Neuron (in vitro differentiated cells): ENCODE measurements around the gene FAM72D.
"Not testable (repeated sequence)": the region's sequence is repeated elsewhere in the genome, so short reads cannot be mapped to it uniquely, and the experiment has no call there.

ENCODE experiments used
- H2AFZ ChIP-seq: one replicate; pipeline ENCODE4 v1.6.1; 2013; ENCODE audit warnings: low read depth, mild to moderate bottlenecking, inconsistent platforms, low read length, moderate library complexity
- H3K27me3 ChIP-seq: one replicate; pipeline ENCODE4 v1.6.1; 2013; ENCODE audit warnings: low read length; ENCODE audit not compliant: insufficient read depth
- H3K36me3 ChIP-seq: one replicate; pipeline ENCODE4 v1.6.1; 2013; ENCODE audit warnings: low read length; ENCODE audit not compliant: insufficient read depth
- H3K4me1 ChIP-seq: one replicate; pipeline ENCODE4 v1.6.1; 2013; ENCODE audit warnings: low read length; ENCODE audit not compliant: insufficient read depth
- H3K4me3 ChIP-seq: 2 replicates; pipeline ENCODE4 v1.5.1; 2013; ENCODE audit warnings: mild to moderate bottlenecking, low read length, moderate library complexity
- H3K9me3 ChIP-seq: one replicate; pipeline ENCODE4 v1.6.1; 2013; ENCODE audit warnings: low read length

FAM72D gene

DNA sequence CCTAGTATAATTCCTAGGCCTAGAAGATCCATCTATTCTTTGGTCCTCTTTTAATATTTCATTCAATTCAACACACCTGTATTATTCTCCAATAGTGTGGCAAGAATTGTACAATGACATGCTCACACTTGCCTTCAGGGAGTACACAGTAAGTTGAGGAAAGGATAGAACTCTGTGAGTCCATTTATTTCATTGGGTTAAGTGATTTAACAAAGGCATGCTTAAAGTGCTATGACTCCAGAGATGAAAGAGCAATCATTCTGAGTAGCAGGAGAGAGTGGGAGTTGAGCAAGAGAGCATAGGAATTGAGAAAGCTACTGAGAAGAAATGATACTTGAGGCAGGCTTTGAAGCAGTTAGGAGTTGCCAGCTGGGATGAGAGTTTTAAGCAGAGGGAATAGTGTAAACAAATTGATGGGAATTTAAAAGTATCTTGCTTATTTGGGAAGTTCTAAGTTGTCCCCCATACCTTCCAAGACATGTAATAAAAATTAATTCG, 18.8 kb downstream of the FAM72D start:
- H3K27me3 ChIP-seq, H3K36me3 ChIP-seq, H3K4me1 ChIP-seq, H3K4me3 ChIP-seq, H3K9me3 ChIP-seq, H2AFZ ChIP-seq: not testable (repeated sequence)

- H3K9me3 ChIP-seq, H3K4me3 ChIP-seq, H3K36me3 ChIP-seq, H2AFZ ChIP-seq, H3K4me1 ChIP-seq, H3K27me3 ChIP-seq: not testable (repeated sequence)
These were observed 20.1 kb downstream of the FAM72D start for GRCh38 chr1:145115587-145116493.

GRCh38 chr1:145119842-145120241, 24.1 kb downstream of the FAM72D start:
- not testable (repeated sequence) for H3K4me3 ChIP-seq, H3K36me3 ChIP-seq, H3K9me3 ChIP-seq, H3K4me1 ChIP-seq, H3K27me3 ChIP-seq, H2AFZ ChIP-seq

DNA sequence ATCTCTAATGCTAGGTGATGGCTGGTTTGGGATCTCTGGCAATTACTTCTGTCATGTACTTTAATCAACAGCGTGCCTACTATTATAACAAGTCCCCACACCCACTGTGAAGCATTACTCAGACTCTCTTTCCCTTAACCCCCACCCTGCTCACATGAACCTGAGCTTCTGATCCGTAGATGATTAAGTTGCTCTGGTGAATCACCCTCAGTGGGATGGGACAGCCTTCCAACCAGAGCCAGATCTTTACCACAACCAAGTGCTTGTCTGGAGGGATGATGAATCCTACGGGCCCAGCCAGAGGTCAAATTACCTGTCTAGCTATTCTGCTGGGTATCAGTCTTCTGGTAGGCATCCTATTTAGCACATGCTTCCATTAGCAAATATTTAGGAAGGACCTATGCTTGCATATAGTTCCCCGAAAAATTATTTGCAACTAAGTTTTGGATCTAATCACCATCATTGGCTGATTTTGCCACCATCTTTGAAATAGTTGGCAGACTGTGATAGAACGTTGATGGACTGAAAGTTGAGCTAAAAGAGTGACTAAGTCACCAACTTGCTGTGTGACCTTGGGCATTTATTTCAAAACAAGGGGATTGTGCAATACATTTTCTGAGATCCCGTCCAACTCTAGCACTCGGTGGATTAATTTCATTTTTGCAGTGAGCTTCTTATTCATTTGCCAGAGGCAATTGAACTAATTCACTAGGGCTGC, 26.7 kb downstream of the FAM72D start:
- not testable (repeated sequence) for H3K9me3 ChIP-seq, H3K36me3 ChIP-seq, H3K4me1 ChIP-seq, H2AFZ ChIP-seq, H3K4me3 ChIP-seq, H3K27me3 ChIP-seq

DNA sequence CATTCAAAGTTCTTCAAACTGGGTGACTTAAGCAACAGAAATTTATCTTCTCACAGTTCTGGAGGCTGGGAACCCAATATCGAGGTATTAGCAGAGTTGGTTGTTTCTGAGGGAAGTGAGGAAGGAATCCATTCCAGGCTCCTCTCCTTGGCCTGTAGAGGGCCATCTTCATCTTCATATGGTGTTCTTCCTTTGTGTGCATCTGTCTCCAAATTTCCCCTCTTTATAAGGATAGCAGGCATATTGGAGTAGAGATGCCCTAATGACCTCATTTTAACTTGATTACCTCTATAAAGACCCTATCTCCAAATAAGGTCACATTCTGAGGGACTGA, 27.3 kb downstream of the FAM72D start:
- H3K36me3 ChIP-seq, H3K4me1 ChIP-seq, H3K9me3 ChIP-seq, H3K4me3 ChIP-seq, H3K27me3 ChIP-seq, H2AFZ ChIP-seq: not testable (repeated sequence)

DNA sequence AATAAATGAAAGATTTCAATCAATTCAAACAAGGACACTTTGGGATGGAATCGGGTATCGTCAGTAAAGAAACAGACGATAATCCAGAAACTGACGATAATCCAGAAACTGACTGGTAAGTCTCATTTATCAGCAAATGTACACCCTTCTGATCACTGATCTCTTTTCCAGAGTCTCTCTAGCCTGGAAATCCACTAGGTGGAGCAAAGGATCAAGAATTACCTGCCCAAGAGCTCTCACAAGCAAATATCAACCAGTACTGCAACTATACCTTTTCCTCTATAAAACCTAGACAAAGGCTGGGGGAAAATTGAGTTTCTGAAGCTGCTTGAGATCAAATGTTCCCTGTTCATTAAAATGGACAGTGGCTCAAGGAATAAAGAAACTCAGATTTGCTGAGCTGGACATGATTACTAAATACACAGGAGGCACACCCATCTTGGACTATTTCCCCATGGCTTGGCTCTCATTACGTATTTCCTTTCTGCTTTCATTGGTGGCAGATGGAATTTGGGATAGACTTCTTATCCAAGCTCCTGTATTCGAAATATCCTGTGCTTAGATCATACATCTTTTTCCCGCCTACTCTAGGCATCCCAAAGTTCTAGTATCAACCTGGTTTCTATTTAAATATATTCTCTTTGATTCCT, 28.3 kb downstream of the FAM72D start:
- H2AFZ ChIP-seq, H3K4me3 ChIP-seq, H3K27me3 ChIP-seq, H3K36me3 ChIP-seq, H3K9me3 ChIP-seq, H3K4me1 ChIP-seq: not testable (repeated sequence)

- H3K4me1 ChIP-seq, H3K36me3 ChIP-seq, H2AFZ ChIP-seq, H3K9me3 ChIP-seq, H3K4me3 ChIP-seq, H3K27me3 ChIP-seq: not testable (repeated sequence)
These were observed 29.3 kb downstream of the FAM72D start for GRCh38 chr1:145125112-145125511.

- H3K4me1 ChIP-seq, H3K4me3 ChIP-seq, H3K36me3 ChIP-seq, H2AFZ ChIP-seq, H3K27me3 ChIP-seq, H3K9me3 ChIP-seq: not testable (repeated sequence)
These were observed 31.4 kb downstream of the FAM72D start for GRCh38 chr1:145127144-145127543.

DNA sequence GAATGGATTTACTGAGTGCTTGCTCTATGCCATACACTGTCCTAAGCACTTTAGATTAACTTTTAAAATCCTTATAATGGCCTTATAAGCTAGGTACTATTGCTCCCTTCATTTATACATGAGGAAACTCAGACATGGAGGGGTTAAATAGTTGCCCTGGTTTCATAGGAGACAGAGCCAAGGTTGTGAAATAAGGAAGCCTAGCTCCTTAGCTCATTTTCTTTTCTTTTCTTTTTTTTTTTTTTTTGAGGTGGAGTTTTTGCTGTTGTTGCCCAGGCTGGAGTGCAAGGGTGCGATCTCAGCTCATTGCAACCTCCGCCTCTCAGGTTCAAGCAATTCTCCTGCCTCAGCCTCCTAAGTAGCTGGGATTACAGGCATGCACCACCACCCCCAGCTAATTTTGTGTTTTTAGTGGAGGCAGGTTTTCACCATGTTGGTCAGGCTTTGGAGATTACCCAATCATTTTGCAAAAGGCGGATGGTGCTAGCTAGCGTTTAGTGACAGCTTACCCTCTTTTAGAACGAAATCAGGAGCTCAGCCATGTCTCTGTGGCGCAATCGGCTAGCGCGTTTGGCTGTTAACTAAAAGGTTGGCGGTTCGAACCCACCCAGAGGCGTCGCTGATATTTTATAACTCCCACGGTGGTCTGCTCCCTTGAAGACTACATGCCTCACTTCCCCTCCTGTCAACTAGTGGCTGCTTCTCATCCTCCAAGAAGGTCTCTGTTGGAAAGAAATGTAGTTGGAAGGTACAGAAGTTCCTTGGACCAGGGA, 33.1 kb downstream of the FAM72D start:
- H3K9me3 ChIP-seq, H3K4me1 ChIP-seq, H3K4me3 ChIP-seq, H3K36me3 ChIP-seq, H3K27me3 ChIP-seq, H2AFZ ChIP-seq: not testable (repeated sequence)

DNA sequence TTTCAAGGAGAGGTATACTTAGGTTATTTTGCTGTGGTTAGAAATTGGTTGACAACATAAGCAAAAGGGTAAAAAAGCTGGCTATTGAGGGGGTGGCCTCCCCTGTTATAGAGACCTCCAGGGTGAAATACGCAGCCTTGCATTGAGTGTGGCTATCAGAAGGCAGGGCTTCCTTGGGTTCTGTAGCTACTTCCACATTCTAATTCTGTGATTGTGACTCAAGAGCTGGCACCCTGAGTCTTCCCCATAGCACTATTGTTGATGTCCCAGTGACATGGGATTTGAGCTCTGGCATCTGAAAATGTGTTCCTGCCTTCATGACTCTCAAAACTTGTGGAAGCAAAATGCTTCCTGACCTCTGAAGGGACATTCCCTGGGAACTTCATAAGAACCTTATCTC, 38.7 kb downstream of the FAM72D start:
- not testable (repeated sequence) for H3K4me3 ChIP-seq, H3K4me1 ChIP-seq, H3K36me3 ChIP-seq, H3K27me3 ChIP-seq, H3K9me3 ChIP-seq, H2AFZ ChIP-seq

DNA sequence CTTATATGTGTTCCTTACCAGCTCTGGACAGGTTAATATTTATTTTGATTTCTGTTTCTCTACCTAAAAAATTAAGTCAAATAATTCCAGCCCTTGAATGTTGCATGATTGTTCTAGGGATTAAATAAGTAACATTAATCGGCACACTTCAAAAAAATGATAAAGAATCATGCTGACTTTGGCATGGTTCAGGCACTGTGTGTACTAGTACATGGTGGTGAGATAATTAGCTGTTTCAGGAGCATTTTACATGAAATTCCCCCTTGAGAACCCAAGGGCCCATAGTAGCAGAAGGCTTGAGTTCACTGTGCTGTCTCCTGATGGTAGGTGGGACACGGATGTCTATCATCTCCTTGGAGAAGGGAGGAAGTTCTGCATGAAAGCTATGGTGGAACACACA, 44.8 kb downstream of the FAM72D start:
- not testable (repeated sequence) for H3K4me1 ChIP-seq, H3K4me3 ChIP-seq, H2AFZ ChIP-seq, H3K36me3 ChIP-seq, H3K27me3 ChIP-seq, H3K9me3 ChIP-seq

DNA sequence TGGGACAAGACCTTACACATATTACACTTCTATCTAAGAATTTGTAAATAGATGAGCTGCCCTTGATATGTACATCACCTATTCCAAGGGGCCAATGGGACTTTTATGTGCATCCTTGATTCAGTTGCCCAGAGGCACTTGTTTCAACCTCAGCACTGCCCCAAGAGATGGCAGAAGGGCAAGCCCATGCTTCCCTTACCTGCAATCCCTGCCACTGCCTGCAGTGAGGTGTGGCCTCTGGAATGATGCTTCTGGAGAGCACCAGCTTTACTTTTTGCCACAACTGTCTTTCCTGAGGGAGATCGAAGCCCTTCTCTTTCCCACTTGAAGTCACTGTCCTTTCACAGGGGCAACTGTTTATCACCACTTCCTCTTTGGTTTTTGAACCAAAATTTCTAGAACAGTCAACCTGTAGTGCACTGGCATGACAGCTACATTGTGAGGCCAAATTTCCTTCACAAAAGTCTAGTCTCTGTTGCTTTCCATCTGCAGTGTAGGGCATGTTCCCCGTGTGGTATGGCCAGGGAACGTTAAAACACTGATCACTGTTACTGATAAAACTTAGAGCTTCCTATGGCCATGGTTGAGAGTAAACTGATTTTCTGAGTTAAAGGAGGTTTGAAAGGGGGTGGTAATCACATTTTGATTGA, 48.6 kb downstream of the FAM72D start:
- H3K36me3 ChIP-seq: not testable (repeated sequence)

DNA sequence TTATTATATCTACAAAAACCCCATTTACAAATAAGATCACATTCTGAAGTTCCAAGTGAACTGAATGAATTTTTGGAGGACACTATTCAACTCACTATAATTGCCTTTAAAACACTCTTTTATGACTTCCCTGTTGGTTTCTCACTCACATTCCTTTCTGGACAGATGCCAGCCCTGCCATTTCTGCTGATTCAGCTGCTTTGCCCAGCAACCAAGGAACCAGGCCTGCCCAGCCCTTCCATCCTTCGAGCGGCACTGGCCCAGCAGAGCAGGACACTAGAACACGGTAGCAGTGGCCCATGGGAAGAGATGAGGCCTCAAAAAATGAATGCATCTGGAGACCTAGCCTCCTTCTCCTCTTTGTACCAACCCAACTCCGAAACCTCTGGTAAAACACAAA, 50.5 kb downstream of the FAM72D start:
- not testable (repeated sequence) for H3K4me3 ChIP-seq, H3K36me3 ChIP-seq, H3K27me3 ChIP-seq, H3K9me3 ChIP-seq, H3K4me1 ChIP-seq, H2AFZ ChIP-seq

More for the DNA sequence above, 48.6 kb downstream of the FAM72D start:
- H2AFZ ChIP-seq, H3K4me1 ChIP-seq, H3K27me3 ChIP-seq, H3K9me3 ChIP-seq, H3K4me3 ChIP-seq: not testable (repeated sequence)
